Measurements from ENCODE around the gene CDSN.

The CDSN gene

GRCh38 chr6:31090973-31091364 is 29.3 kb downstream of the CDSN start:
- TF ChIP-seq CTCF (IDR thresholded peaks at IDR 0.05; ENCODE audit: borderline replicate concordance, control extremely low read depth, extremely low read depth, insufficient read depth, missing control alignments), result no peak
- in situ Hi-C loops (cut with MboI; ENCODE audit: low sequenced_read_pairs, unreplicated experiment), result no loop called here
- no peak for DNase-seq (ENCODE audit: low spot score)

- in situ Hi-C loops (cut with MboI; ENCODE audit: low sequenced_read_pairs, unreplicated experiment), result no loop called here
- no peak for DNase-seq (ENCODE audit: low spot score)
- TF ChIP-seq CTCF (IDR thresholded peaks at IDR 0.05; ENCODE audit: borderline replicate concordance, control extremely low read depth, extremely low read depth, insufficient read depth, missing control alignments), result no peak
These were observed 29.8 kb downstream of the CDSN start for GRCh38 chr6:31090275-31090972.

- peak; percentile 85 for TF ChIP-seq CTCF (IDR thresholded peaks at IDR 0.05; ENCODE audit: borderline replicate concordance, control extremely low read depth, extremely low read depth, insufficient read depth, missing control alignments)
- peak; percentile 85 for DNase-seq (ENCODE audit: low spot score)
- in situ Hi-C loops (cut with MboI; ENCODE audit: low sequenced_read_pairs, unreplicated experiment), result no loop called here
These were observed 32.7 kb downstream of the CDSN start for GRCh38 chr6:31087494-31088089.

DNA sequence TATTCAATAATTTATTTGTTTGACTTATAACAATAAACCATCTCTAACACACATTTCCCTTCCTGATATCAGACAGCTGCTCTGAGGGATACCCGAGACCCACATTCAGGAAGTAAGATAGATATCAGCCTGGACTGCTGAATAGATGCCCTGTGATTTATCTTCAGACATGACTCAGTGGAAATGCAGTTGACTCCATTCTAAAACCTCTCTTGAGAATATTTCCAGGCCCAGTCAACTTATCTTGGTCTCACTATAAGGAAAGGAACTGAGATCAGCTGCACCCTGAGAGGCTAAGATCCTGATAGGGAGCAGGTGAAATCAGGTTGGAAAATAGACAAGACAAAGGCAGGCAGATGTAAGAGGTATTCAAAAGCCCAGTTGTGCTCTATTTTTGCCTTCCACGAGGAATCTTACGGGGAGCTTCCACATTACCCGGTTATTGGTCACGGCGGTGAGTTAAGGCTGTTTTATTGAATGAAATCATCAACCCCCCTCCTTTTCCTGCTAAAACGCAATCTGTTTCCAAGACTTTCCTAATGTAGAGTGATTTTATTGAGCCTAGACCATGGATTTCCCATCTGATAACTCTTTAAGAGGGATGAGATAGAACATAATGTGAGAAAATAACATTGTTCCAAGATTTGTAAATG is 33.3 kb downstream of the CDSN start:
- no peak for DNase-seq (ENCODE audit: low spot score)
- TF ChIP-seq CTCF (IDR thresholded peaks at IDR 0.05; ENCODE audit: borderline replicate concordance, control extremely low read depth, extremely low read depth, insufficient read depth, missing control alignments), result no peak
- in situ Hi-C loops (cut with MboI; ENCODE audit: low sequenced_read_pairs, unreplicated experiment), result no loop called here

DNA sequence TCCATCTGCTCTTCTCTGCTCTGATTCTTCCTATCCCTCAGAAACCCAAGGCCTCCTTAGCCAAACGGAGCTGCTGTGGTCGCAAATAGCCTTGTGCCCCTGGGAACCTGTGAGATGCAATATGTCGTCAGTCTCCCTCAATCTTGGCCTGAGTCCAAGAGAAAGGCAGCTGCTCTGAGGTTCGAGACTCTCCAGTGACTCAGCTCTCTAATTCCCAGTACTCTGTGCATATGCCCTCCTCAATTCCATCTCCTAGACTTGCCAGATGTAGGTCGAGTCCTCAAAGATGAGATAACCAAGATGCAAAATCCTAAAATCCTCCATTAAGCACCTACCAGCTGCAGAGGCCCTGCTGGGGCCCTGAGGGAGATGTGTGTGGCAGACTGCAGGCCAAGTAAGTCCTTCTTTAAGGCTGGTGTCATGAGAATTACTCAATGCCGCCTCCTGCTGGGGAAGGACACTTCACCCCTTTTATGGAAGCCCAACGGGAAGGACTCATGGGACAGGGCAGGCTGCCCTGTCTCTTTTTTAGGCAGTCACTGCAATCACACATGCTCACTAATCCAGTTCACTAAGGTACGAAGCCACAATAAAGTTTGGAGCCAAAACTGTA is 36.4 kb downstream of the CDSN start:
- TF ChIP-seq CTCF (IDR thresholded peaks at IDR 0.05; ENCODE audit: borderline replicate concordance, control extremely low read depth, extremely low read depth, insufficient read depth, missing control alignments), result peak; percentile 41
- in situ Hi-C loops (cut with MboI; ENCODE audit: low sequenced_read_pairs, unreplicated experiment), result no loop called here
- peak; percentile 41 for DNase-seq (ENCODE audit: low spot score)

- no peak for DNase-seq (ENCODE audit: low spot score)
- TF ChIP-seq CTCF (IDR thresholded peaks at IDR 0.05; ENCODE audit: borderline replicate concordance, control extremely low read depth, extremely low read depth, insufficient read depth, missing control alignments), result no peak
- in situ Hi-C loops (cut with MboI; ENCODE audit: low sequenced_read_pairs, unreplicated experiment), result no loop called here
These were observed 38.4 kb downstream of the CDSN start for GRCh38 chr6:31081872-31082271.
